H7 (cell line): ENCODE data around the gene RHOA. TPM values are rescaled to one million over a fixed set of nuclear protein-coding genes. Genes with fewer than 3 reads are reported as not detected.
"Not testable (repeated sequence)": the region's sequence is repeated elsewhere in the genome, so short reads cannot be mapped to it uniquely, and the experiment has no call there.

ENCODE experiments used
- DNase-seq: peaks from one replicate; pipeline ENCODE4 v3.0.0; 2012
- H3K27me3 ChIP-seq: 2 replicates; pipeline ENCODE4 v1.6.0; 2011; ENCODE audit warnings: mild to moderate bottlenecking, low read length; ENCODE audit not compliant: control insufficient read depth, insufficient read depth
- H3K36me3 ChIP-seq: replicated peaks from 2 replicates; pipeline ENCODE4 v1.5.1; 2011; ENCODE audit warnings: low read length; ENCODE audit not compliant: control insufficient read depth, insufficient read depth
- H3K4me3 ChIP-seq: 2 replicates; pipeline ENCODE4 v1.5.1; 2011; ENCODE audit warnings: low read depth, mild to moderate bottlenecking, control low read depth, low read length, moderate library complexity; ENCODE audit not compliant: insufficient read depth
- total RNA-seq: library from RNA; depleted of rRNA; stranded (reverse); fragments of >200 nt; shearing (Covaris generic); gene quantifications from 2 replicates; pipeline ENCODE4 v1.2.3, GENCODE V29; 2014

Gene RHOA
- total RNA-seq, 1 experiment from 2014 or later, result 377 TPM

- H3K36me3 ChIP-seq, result peaks cover 4% of the 10 kb centered on the region
- no peak for DNase-seq
- H3K27me3 ChIP-seq, result no peaks in the 10 kb centered on the region
- no peak overlapping the region for H3K4me3 ChIP-seq
Observed at GRCh38 chr3:49399461-49399860, 12.3 kb downstream of the RHOA start.

- DNase-seq, result peak; percentile 66
- H3K27me3 ChIP-seq, result no peaks in the 10 kb centered on the region
- no peak overlapping the region for H3K4me3 ChIP-seq
- peaks cover 3% of the 10 kb centered on the region for H3K36me3 ChIP-seq
Observed at GRCh38 chr3:49397470-49397869, 14.3 kb downstream of the RHOA start.

- not testable (repeated sequence) for DNase-seq, H3K4me3 ChIP-seq, H3K27me3 ChIP-seq, H3K36me3 ChIP-seq
Observed at GRCh38 chr3:49391310-49391709, 20.5 kb downstream of the RHOA start.

GRCh38 chr3:49389297-49389696 lies 22.5 kb downstream of the RHOA start:
- Histone ChIP-seq H3K4me3 (no peak overlapping the region), H3K27me3 (no peaks in the 10 kb centered on the region), H3K36me3 (no peaks in the 10 kb centered on the region; the same call in 1 of the 2 replicates)
- no peak for DNase-seq

- Histone ChIP-seq H3K27me3 (no peaks in the 10 kb centered on the region), H3K4me3 (no peak overlapping the region), H3K36me3 (no peaks in the 10 kb centered on the region; the same call in 1 of the 2 replicates)
- no peak for DNase-seq
Observed at GRCh38 chr3:49388289-49388820, 23.4 kb downstream of the RHOA start.

- no peaks in the 10 kb centered on the region for H3K27me3 ChIP-seq
- no peak for DNase-seq
- H3K36me3 ChIP-seq, result no peaks in the 10 kb centered on the region; the same call in 1 of the 2 replicates
- no peak overlapping the region for H3K4me3 ChIP-seq
Observed at GRCh38 chr3:49387721-49388120, 24.1 kb downstream of the RHOA start.

GRCh38 chr3:49386056-49386756 lies 25.6 kb downstream of the RHOA start:
- H3K36me3 ChIP-seq, result no peaks in the 10 kb centered on the region; the same call in 1 of the 2 replicates
- no peak for DNase-seq
- H3K27me3 ChIP-seq, result no peaks in the 10 kb centered on the region
- no peak overlapping the region for H3K4me3 ChIP-seq

GRCh38 chr3:49385617-49386016 lies 26.2 kb downstream of the RHOA start:
- H3K27me3 ChIP-seq, result no peaks in the 10 kb centered on the region

GRCh38 chr3:49383387-49383786 lies 28.4 kb downstream of the RHOA start:
- Histone ChIP-seq H3K36me3 (no peaks in the 10 kb centered on the region; the same call in 1 of the 2 replicates), H3K27me3 (no peaks in the 10 kb centered on the region), H3K4me3 (no peak overlapping the region)
- no peak for DNase-seq

More at GRCh38 chr3:49385617-49386016, 26.2 kb downstream of the RHOA start:
- Histone ChIP-seq H3K36me3 (no peaks in the 10 kb centered on the region; the same call in 1 of the 2 replicates), H3K4me3 (no peak overlapping the region)
- no peak for DNase-seq

- Histone ChIP-seq H3K4me3 (no peak overlapping the region), H3K36me3 (peaks cover 10% of the 10 kb centered on the region), H3K27me3 (no peaks in the 10 kb centered on the region)
- no peak for DNase-seq
Observed at GRCh38 chr3:49378249-49378895, 33.4 kb downstream of the RHOA start.

- peaks cover 15% of the 10 kb centered on the region for H3K36me3 ChIP-seq
- DNase-seq, result no peak
- H3K27me3 ChIP-seq, result no peaks in the 10 kb centered on the region
- no peak overlapping the region for H3K4me3 ChIP-seq
Observed at GRCh38 chr3:49377483-49377882, 34.3 kb downstream of the RHOA start.

- Histone ChIP-seq H3K4me3 (no peak overlapping the region), H3K36me3 (peaks cover 27% of the 10 kb centered on the region), H3K27me3 (no peaks in the 10 kb centered on the region)
- DNase-seq, result no peak
Observed at GRCh38 chr3:49371946-49372345, 39.8 kb downstream of the RHOA start.

GRCh38 chr3:49370585-49371290 lies 41.0 kb downstream of the RHOA start:
- H3K36me3 ChIP-seq, result peaks cover 29% of the 10 kb centered on the region
- DNase-seq, result no peak
- no peak overlapping the region for H3K4me3 ChIP-seq
- H3K27me3 ChIP-seq, result no peaks in the 10 kb centered on the region

GRCh38 chr3:49362561-49362960 lies 49.2 kb downstream of the RHOA start:
- Histone ChIP-seq H3K4me3 (no peak overlapping the region), H3K36me3 (peaks cover 19% of the 10 kb centered on the region), H3K27me3 (no peaks in the 10 kb centered on the region)
- no peak for DNase-seq
